ENCODE data around the gene CDK3. TPM values are rescaled to one million over a fixed set of nuclear protein-coding genes. Genes with fewer than 3 reads are reported as not detected.
A peak's percentile ranks its signal among the peaks of the same experiment; 100 is the strongest.
"Not testable (repeated sequence)": the region's sequence is repeated elsewhere in the genome, so short reads cannot be mapped to it uniquely, and the experiment has no call there.

CDK3 gene
- total RNA-seq, 1 donor from 2014 or later, result 0.51 TPM

- not testable (repeated sequence) for DNase-seq
These were observed 43.9 kb downstream of the CDK3 start for GRCh38 chr17:76044475-76045007.

DNA sequence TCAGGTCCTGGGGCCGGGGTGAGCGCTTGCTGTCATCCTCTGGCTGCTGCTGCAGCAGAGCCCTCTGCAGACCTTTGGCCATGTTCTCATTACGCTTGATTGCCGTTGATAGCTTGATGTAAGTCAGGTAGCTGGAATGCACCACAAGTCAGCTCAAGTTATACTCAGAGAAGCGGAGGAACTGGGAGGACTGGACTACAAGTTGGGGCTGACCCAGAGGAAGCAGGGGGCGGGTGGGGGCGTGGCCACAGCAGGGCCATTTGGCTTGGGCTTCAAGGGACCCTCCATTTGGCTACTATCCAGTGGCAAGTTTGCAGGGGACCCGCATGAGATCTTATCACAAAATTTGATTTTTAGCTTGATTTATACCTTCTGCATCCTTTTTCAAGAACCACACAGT, 45.4 kb downstream of the CDK3 start:
- no peak for DNase-seq

DNA sequence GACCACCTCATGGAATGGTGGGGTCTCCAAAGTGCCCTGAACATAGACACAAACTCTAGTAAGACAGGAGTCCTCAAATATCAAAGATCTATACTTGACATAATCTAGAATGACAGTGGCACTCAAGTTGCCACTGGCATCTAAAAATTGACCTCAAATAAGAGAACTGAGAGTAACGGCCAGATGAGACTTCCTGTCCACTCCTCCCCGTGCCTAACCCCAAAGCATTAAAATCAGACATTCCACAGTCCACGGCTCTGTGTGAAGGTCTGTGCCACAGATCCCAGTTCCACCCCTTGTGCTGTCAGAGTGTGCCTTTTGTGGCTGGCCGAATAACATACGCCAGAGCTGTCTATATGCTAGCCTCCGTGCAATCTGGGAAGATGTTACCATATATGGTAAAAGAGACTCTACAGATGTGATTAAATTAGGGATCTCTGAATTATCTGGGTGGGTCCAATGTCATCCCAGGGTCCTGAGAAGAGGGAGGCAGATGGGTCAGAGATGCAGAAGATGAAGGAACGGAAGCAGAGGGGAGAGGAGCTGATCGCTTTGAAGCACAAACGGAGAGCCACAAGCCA, 47.5 kb downstream of the CDK3 start:
- no peak for DNase-seq

GRCh38 chr17:76048711-76049110, 48.1 kb downstream of the CDK3 start:
- peak; percentile 37 for DNase-seq

- no peak for DNase-seq
These were observed 48.6 kb downstream of the CDK3 start for GRCh38 chr17:76049239-76049638.

DNA sequence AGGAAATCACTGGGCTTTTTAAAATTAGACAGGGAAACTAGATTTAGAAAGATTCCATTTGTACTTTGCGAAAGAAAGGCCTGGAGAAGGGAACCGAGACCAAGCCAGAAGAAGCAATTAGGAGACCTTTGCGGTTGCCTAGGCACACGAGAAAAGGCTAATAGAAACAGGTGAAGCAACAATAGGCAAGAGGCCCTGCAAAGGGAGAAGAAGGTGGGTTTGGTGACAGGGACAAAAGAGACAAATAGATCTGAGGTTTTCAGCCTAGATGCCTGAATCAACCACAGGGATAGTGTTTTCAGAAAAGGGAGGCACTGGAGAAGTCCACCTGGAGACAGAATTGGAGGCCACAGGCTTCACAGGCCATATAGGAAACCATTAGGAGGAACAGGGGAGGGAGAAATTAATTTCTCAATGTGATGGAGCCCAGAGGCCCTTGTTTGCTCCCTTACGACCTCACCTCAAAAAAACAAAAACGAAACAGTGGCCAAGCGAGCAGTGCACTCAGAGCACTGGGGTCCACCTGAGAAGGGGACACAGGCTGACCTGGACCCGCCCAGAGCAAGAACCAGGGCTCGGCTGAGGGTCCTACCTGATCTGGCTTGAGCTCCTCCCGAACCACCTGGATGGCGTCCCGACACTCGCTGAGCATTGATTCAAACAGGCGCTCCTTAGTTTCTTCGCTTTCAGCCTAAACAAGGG, 49.3 kb downstream of the CDK3 start:
- no peak for DNase-seq

GRCh38 chr17:76050538-76051467, 50.1 kb downstream of the CDK3 start:
- DNase-seq, result no peak

GRCh38 chr17:76051561-76051960, 50.9 kb downstream of the CDK3 start:
- no peak for DNase-seq

GRCh38 chr17:76053246-76054111, 52.8 kb downstream of the CDK3 start:
- DNase-seq, result peak; percentile 73

DNA sequence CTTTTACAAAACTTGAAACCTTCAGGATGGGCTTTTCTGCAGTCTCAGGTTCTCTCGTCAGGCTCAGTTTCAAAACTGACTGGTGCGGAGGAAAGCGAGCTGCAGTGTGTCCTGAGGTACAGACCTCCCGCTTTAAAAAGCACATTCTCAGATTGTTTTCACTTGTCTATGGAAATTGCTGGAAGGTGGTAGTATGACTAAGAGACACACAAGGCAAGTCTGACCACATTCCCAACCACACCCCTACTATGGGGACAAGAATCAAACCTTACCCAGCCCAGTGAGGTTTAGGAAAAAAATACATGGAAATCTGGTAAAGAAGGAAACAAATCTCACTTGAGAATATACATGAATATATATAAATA, 53.4 kb downstream of the CDK3 start:
- no peak for DNase-seq

Other genes with a start within 250 kb of the CDK3 start
- 66.0 and 66.5 TPM in 2 replicates for gene GALK1, start 235.7 kb upstream of the CDK3 start, total RNA-seq
- 10.9 and 12.4 TPM in 2 replicates for gene UNK, start 216.0 kb upstream of the CDK3 start, total RNA-seq
- gene UNC13D, start 156.5 kb upstream of the CDK3 start, total RNA-seq, result 3.2 and 3.4 TPM in 2 replicates
- 19.2 and 54.3 TPM in 2 replicates for gene WBP2, start 145.5 kb upstream of the CDK3 start, total RNA-seq
- 89.1 and 109 TPM in 2 replicates for gene TRIM47, start 122.3 kb upstream of the CDK3 start, total RNA-seq
- gene TRIM65, start 103.9 kb upstream of the CDK3 start, total RNA-seq, result 42.4 and 43.1 TPM in 2 replicates
- 24.0 and 49.3 TPM in 2 replicates for gene MRPL38, start 96.0 kb upstream of the CDK3 start, total RNA-seq
- gene FBF1, start 59.8 kb upstream of the CDK3 start, total RNA-seq, result 6.2 and 11.6 TPM in 2 replicates
- gene ACOX1, start 21.7 kb upstream of the CDK3 start, total RNA-seq, result 68.4 and 79.8 TPM in 2 replicates
- gene TEN1, start 21.6 kb upstream of the CDK3 start, total RNA-seq, result 14.0 and 20.8 TPM in 2 replicates
- under 0.01 and 0.05 TPM in 2 replicates for gene EVPL, start 26.5 kb downstream of the CDK3 start, total RNA-seq
- gene SRP68, start 71.7 kb downstream of the CDK3 start, total RNA-seq, result 28.2 and 60.7 TPM in 2 replicates
- 0.19 TPM in 1 of 2 replicates, not detected in the other for gene GALR2, start 73.9 kb downstream of the CDK3 start, total RNA-seq
- not detected in 2 replicates for gene ZACN, start 78.3 kb downstream of the CDK3 start, total RNA-seq
- gene EXOC7, start 102.9 kb downstream of the CDK3 start, total RNA-seq, result 102 and 114 TPM in 2 replicates
- gene FOXJ1, start 140.4 kb downstream of the CDK3 start, total RNA-seq, result 0.05 TPM in 1 of 2 replicates, not detected in the other
- 0.34 and 0.74 TPM in 2 replicates for gene RNF157, start 239.6 kb downstream of the CDK3 start, total RNA-seq

Data from dermis blood vessel endothelial cell (primary cell).